Measurements from ENCODE around the gene TNFRSF4.
A peak's percentile ranks its signal among the peaks of the same experiment; 100 is the strongest.

Gene TNFRSF4

DNA sequence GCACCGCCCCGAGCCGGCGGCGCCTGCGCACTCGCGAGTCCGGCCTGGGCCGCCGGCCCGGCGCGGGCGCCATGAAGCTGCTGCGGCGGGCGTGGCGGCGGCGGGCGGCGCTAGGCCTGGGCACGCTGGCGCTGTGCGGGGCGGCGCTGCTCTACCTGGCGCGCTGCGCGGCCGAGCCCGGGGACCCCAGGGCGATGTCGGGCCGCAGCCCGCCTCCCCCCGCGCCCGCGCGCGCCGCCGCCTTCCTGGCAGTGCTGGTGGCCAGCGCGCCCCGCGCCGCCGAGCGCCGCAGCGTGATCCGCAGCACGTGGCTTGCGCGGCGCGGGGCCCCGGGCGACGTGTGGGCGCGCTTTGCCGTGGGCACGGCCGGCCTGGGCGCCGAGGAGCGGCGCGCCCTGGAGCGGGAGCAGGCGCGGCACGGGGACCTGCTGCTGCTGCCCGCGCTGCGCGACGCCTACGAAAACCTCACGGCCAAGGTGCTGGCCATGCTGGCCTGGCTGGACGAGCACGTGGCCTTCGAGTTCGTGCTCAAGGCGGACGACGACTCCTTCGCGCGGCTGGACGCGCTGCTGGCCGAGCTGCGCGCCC is 18.3 kb upstream of the TNFRSF4 start, which contains the start of gene B3GALT6:
B3GALT6 (plus strand) TSS at position 30 of the 588 bp plus-strand sequence; CDS start at position 72, 42 bp downstream.
- DNase-seq, result no peak

DNA sequence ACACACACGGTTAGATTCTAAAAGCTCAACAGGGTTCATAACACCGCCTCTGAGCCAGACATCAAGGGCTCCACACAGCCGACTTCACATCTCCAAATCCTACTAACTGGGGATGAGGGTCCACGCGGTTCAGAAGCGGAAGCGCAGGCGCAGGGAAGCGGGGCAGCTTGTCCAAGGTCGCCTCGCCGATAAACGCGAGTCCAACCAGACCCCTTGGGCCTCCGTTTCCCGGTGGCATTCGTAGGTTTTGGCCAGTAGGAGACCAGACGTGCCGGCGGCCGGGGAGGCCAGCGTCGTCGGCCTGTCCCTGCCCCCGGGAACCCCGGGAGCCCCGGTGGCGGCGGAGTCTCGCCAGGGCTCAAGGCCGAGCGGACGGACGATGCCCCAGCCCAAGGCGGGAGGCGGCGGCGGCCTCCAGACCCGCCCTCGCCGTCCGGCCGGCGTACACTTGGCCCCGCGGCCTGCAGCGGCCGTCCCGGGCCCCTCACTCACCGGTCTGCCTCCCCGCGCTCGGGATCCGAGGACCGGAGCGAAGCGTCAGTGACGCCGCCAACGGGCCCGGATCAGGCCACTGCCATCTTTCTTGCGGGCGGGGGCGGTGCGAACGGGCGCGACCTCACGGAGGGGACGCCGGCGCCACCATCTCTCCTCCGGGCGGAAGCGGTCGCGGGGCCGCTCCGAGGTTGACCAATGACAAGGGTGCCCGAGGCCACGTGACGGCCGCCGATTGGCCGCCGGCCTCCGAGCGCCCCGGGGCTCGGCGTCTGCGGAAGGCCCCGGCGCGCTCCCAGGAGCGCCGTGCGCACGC is 17.7 kb upstream of the TNFRSF4 start, which contains the start of gene SDF4:
SDF4 (minus strand) TSS at position 602 of the 808 bp plus-strand sequence. CDS start 3,229 bp downstream, outside the sequence.
- peak; percentile 97 to 98 for DNase-seq

DNA sequence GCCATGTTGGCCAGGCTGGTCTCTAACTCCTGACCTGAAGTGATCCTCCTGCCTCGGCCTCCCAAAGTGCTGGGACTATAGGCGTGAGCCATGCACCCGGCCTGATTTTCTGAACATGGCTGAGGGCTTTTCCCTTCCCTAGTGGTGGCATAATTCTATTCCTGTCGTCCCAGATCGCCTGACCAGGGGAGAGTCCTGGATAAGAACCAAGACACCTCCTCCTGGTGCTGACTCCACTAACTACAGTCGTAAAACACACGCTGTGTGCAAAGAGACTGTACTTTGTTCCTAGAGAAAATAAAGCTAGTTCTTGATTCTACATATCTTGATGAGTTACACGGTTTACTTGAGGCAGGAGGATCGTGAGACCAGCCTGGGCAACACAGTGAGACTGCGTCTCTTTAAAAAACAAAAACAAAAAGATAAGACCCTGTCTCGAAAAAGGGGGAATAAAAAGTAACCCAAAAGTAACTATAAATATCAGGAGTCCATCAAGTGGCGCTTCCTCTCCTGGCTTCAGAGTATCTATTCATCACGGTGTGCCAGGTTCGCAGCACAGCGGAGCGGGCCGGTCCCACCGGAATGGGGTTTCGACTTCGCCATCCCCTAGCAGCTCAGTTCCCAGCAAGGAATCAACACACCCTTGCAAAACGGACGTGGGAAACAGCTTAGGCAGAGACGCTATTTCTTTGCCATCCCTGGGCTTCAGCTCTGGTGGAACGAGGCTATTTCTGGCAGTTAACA is 16.9 kb upstream of the TNFRSF4 start:
- DNase-seq, result no peak

DNA sequence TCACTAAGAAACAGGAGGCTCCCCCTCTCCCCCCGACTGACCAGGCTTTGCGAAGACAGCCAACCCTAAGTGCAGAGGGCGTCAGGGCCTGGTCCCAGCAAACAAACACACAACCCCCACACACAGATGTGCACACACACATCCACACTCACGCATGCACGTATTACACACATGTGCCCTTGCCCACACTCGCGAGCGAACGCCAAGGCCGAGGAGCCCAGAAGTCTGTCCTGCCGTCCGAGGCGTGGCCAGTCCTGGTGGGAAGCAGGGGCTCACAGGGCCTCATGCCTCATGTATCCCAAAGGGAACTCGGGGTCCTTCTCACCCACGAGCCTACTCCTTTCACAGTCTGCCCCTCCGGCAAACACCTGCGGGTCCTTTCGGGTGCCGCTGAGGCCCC is 15.8 kb upstream of the TNFRSF4 start:
- no peak for DNase-seq

DNA sequence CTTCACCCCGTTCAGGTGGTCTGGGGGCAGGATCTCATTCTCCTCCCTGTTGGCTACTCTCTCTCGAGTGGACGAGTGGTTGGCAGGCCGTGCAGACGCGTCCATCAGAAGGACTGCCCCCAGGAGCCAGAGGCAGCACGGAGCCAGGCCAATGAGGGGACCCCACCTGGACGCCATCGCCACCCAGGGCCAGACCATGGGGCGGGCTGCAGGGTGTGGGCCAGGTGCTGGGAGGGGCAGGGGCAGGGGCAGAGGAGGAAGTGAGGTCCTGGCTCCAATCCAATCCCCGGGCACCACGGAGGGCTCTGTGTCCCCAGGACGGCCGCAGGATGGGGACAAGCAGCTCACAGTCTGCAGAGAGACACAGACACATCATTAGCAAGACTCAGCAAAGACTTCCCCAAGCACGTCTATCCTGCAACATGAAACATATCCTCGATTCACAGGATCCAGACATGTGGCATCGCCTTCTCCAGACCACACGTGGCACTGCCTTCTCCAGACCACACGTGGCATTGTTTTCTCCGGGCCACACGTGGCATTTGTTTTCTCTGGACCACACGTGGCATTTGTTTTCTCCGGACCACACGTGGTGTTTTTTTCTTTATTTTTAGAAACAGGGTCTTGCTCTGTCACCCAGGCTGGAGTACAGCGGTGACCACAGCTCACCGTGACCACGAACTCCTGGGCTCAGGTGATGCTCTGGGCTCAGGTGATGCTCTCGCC is 14.8 kb upstream of the TNFRSF4 start:
- no peak for DNase-seq

GRCh38 chr1:1228187-1228586 is 14.2 kb upstream of the TNFRSF4 start:
- no peak for DNase-seq

- DNase-seq, result no peak
These were observed 13.4 kb upstream of the TNFRSF4 start for GRCh38 chr1:1227386-1227785.

DNA sequence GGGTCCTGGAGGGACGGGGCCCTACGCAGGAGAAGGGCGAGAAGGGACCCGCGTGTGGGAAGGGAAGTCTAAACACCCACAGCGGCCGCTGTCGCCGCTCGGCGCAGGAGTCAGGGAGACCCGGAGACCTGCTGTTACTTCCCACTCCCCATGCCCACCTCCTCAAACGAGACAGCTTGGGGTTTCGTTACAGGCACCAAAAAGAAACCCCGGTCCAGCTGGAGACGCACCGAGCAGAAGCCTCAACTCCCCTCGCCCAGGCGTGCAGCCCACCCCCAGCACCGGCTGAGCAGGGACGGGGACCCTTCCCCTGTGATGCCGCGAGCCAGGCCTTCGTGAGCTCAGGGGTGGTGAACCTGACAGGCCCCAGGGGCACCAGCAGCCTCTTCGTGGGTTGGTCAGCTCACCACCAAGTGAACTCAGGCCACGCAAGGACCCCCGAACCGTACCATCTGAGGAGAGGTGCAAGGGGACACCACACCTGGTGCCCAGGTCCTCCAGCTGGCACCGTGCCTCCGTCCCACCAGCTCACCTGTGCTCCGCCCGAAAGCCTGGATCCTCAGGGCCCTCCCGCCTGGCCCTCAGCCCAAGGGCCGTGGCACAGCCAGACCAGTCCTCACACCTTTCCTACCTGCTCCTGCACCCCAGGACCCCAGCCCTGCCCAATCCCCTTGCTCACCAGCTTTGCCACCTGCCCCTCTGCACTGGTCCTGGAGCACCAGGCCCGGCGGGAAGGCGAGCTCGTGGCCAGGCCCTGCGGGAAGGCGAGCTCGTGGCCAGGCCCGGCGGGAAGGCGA is 12.8 kb upstream of the TNFRSF4 start:
- DNase-seq, result no peak

GRCh38 chr1:1225913-1226312 is 12.0 kb upstream of the TNFRSF4 start:
- DNase-seq, result no peak

- DNase-seq, result no peak
These were observed 11.4 kb upstream of the TNFRSF4 start for GRCh38 chr1:1225238-1225845.

- DNase-seq, result no peak
These were observed 9.9 kb upstream of the TNFRSF4 start for GRCh38 chr1:1223891-1224290.

DNA sequence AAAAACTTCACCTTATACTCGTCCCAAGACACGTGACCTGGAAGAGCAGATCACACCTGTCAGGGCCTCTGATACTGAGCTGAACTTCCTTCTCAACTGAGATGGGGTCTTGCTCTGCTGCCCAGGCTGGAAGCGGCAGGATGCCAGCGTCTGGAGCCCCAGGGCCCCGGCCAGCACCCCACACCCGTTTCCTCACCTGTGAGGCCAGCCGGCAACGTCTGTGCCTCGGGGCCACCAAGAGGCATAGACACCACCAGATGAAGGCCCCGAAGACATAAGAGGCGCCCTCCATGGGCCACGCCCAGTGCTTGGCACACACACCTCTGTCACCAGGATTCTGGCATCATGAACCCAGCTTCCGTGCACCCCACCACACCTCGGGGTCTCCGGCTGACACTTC is 9.4 kb upstream of the TNFRSF4 start:
- DNase-seq, result no peak

DNA sequence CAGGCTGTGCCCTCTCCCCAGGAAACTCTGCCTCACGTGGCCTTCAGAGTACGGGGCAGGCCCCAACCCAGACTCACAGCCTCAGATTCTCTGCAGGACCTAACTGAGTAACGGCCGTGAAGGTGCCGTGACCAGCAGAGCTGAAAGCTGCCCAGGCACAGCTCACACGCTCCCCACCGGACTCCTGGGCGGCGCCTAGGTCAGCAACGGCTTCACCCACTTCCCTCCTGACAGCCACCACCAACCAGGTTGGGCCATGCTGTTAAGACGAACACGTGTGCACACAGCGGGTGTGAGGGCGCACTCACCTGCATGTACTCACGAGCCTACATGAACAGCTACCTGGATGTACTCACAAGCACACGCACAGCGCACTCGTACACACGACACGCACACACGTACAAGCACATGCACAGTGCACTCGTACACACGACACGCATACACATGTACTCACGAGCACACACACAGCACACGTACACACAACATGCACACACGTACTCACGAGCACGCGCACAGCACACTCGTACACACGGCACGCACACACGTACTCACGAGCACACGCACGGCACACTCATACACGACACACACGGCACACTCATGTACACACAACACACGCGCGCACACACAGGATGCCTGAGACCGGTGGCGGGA is 8.7 kb upstream of the TNFRSF4 start:
- no peak for DNase-seq

GRCh38 chr1:1221887-1222574 is 8.1 kb upstream of the TNFRSF4 start:
- DNase-seq, result no peak

- DNase-seq, result no peak
These were observed 6.2 kb upstream of the TNFRSF4 start for GRCh38 chr1:1220197-1220596.

GRCh38 chr1:1219341-1219740 is 5.4 kb upstream of the TNFRSF4 start:
- DNase-seq, result peak; percentile 32 to 72

GRCh38 chr1:1218524-1219200 is 4.7 kb upstream of the TNFRSF4 start:
- no peak for DNase-seq

DNA sequence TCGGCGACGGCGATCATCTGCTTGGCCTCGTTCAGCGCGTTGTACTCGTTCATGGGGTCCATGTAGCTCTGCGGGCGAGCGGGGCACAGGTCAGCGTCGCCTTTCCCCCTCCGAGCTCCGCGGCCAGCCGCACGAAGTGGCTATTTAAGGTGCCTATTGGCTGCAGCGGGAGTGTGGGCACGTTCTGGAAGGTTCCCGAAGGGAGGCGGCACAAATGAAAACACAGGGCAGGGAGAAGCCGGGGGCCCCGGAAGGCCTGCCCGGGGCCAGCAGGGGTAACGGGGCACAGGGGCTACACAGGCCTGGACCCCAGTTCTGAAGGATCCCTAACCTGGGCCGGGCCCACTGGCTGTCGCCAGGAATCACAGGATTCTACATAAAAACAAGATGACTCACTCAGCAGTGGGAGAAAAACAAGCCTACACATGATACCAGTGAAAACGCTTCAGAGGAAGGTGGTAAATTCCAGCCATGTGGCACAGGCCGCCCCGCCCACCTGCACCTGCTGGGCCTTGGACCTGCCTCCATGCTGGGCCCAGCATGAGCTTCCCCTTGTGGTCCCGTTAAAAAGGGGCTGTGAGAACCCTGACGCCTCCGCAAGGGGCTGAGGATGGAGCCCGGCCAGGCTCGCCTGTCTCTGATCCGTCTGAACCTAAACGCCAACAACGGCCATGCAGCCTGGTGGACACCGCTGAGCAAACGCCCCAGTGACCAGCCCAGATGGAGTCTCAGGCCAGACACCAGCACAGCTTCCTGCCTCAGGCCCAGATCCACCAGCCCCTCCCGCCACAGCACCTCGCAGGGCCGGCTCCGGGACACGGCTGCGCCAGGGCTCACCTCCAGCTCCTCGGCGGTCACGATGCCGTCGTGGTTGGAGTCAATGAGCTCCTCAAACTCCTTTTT is 3.9 kb upstream of the TNFRSF4 start:
- DNase-seq, result no peak

Data from CD4-positive, alpha-beta T cell treated with Interleukin-1 beta for 1 hour (primary cell).